Choroid plexus epithelial cell (primary cell): Measurements from ENCODE around the gene KCMF1.

Experiments used
- DNase-seq: peaks from one replicate; pipeline ENCODE4 v3.0.0-alpha.2; 2010; ENCODE audit warnings: low read depth
- H3K4me3 ChIP-seq: 2 replicates; pipeline ENCODE4 v1.5.1; 2011; ENCODE audit warnings: low read depth, mild to moderate bottlenecking, control low read depth, low read length, moderate library complexity
- CTCF ChIP-seq: conservative IDR thresholded peaks from 2 replicates; pipeline ENCODE4 v1.5.1; 2011; ENCODE audit warnings: low read depth, mild to moderate bottlenecking, control low read depth, inconsistent platforms, low read length, moderate library complexity

KCMF1 gene

GRCh38 chr2:84931384-84931821, 39.6 kb upstream of the KCMF1 start:
- no peak for DNase-seq
- no peak overlapping the region for H3K4me3 ChIP-seq
- TF ChIP-seq CTCF, result no peak

GRCh38 chr2:84938194-84938879, 32.6 kb upstream of the KCMF1 start:
- no peak for TF ChIP-seq CTCF
- peak; percentile 23 for DNase-seq
- H3K4me3 ChIP-seq, result no peak overlapping the region

GRCh38 chr2:84939426-84940087, 31.4 kb upstream of the KCMF1 start:
- TF ChIP-seq CTCF, result no peak
- no peak for DNase-seq
- H3K4me3 ChIP-seq, result no peak overlapping the region

GRCh38 chr2:84940088-84940470, 30.9 kb upstream of the KCMF1 start:
- no peak overlapping the region for H3K4me3 ChIP-seq
- no peak for DNase-seq
- TF ChIP-seq CTCF, result no peak

GRCh38 chr2:84940831-84941412, 30.0 kb upstream of the KCMF1 start:
- H3K4me3 ChIP-seq, result no peak overlapping the region
- no peak for TF ChIP-seq CTCF

GRCh38 chr2:84942166-84942565, 28.8 kb upstream of the KCMF1 start:
- H3K4me3 ChIP-seq, result no peak overlapping the region
- no peak for TF ChIP-seq CTCF
- no peak for DNase-seq

More at GRCh38 chr2:84940831-84941412, 30.0 kb upstream of the KCMF1 start:
- DNase-seq, result no peak
